GM21786 (cell line): ENCODE measurements around the gene GTF3C5.
"Not testable (repeated sequence)": the region's sequence is repeated elsewhere in the genome, so short reads cannot be mapped to it uniquely, and the experiment has no call there.

Experiments
- ATAC-seq: cut with Tn5 transposase; IDR thresholded peaks from one replicate; pipeline ENCODE4 v1.9.1; 2021; ENCODE audit not compliant: unreplicated experiment

The GTF3C5 gene

GRCh38 chr9:133030317-133031129 is at the start of gene GTF3C5:
Gene GTF3C5 (plus strand): TSS chr9:133030997. CDS start chr9:133031012, 15 bp downstream.
- peak; percentile 96 for ATAC-seq

- ATAC-seq = no peak
These were observed 48.3 kb upstream of the GTF3C5 start for GRCh38 chr9:132982458-132982857.

GRCh38 chr9:132983491-132984201 is 47.2 kb upstream of the GTF3C5 start:
- ATAC-seq = no peak

- ATAC-seq = no peak
These were observed 46.4 kb upstream of the GTF3C5 start for GRCh38 chr9:132984202-132985070.

GRCh38 chr9:132985071-132985350 is 45.8 kb upstream of the GTF3C5 start:
- ATAC-seq = no peak

- no peak for ATAC-seq
These were observed 45.3 kb upstream of the GTF3C5 start for GRCh38 chr9:132985489-132985888.

- ATAC-seq = no peak
These were observed 44.7 kb upstream of the GTF3C5 start for GRCh38 chr9:132986114-132986513.

GRCh38 chr9:132986640-132987620 is 43.9 kb upstream of the GTF3C5 start:
- ATAC-seq = no peak

- no peak for ATAC-seq
These were observed 42.4 kb upstream of the GTF3C5 start for GRCh38 chr9:132988244-132989013.

GRCh38 chr9:132989014-132989310 is 41.8 kb upstream of the GTF3C5 start:
- no peak for ATAC-seq

- no peak for ATAC-seq
These were observed 41.3 kb upstream of the GTF3C5 start for GRCh38 chr9:132989414-132989996.

GRCh38 chr9:132989998-132990557 is 40.7 kb upstream of the GTF3C5 start:
- ATAC-seq = not testable (repeated sequence)

- no peak for ATAC-seq
These were observed 40.0 kb upstream of the GTF3C5 start for GRCh38 chr9:132990781-132991180.

- ATAC-seq = no peak
These were observed 39.2 kb upstream of the GTF3C5 start for GRCh38 chr9:132991351-132992300.

GRCh38 chr9:132993511-132993939 is 37.3 kb upstream of the GTF3C5 start:
- no peak for ATAC-seq

GRCh38 chr9:132994410-132995120 is 36.2 kb upstream of the GTF3C5 start:
- ATAC-seq = no peak

GRCh38 chr9:132995121-132995420 is 35.7 kb upstream of the GTF3C5 start:
- ATAC-seq = no peak

GRCh38 chr9:132995879-132996278 is 34.9 kb upstream of the GTF3C5 start:
- no peak for ATAC-seq
